Pulmonary artery endothelial cell (primary cell): ENCODE results near the gene FGGY. TPM values are rescaled to one million over a fixed set of nuclear protein-coding genes. Genes with fewer than 3 reads are reported as not detected.
"Not testable (repeated sequence)": the region's sequence is repeated elsewhere in the genome, so short reads cannot be mapped to it uniquely, and the experiment has no call there.

Experiments
- DNase-seq: peaks from one replicate; pipeline ENCODE4 v3.0.0-alpha.2; 2011; ENCODE audit warnings: low read depth, low spot score
- total RNA-seq: library from RNA; depleted of rRNA; stranded (reverse); fragments of >200 nt; gene quantifications from 2 replicates; pipeline ENCODE4 v1.2.3, GENCODE V29; 2014

The FGGY gene
- total RNA-seq, 1 donor from 2014 or later: 9.3 TPM

- DNase-seq: no peak
These were observed 136.5 kb downstream of the FGGY start for GRCh38 chr1:59433440-59433813.

- DNase-seq: no peak
These were observed 137.4 kb downstream of the FGGY start for GRCh38 chr1:59434336-59434735.

GRCh38 chr1:59436637-59437036, 139.7 kb downstream of the FGGY start:
- no peak for DNase-seq

- no peak for DNase-seq
These were observed 141.2 kb downstream of the FGGY start for GRCh38 chr1:59438058-59438560.

- DNase-seq: no peak
These were observed 145.6 kb downstream of the FGGY start for GRCh38 chr1:59442492-59442891.

- no peak for DNase-seq
These were observed 146.4 kb downstream of the FGGY start for GRCh38 chr1:59443310-59443709.

- DNase-seq: no peak
These were observed 147.6 kb downstream of the FGGY start for GRCh38 chr1:59444520-59444919.

- no peak for DNase-seq
These were observed 148.1 kb downstream of the FGGY start for GRCh38 chr1:59445040-59445439.

GRCh38 chr1:59446257-59446901, 149.5 kb downstream of the FGGY start:
- DNase-seq: no peak

GRCh38 chr1:59452026-59452425, 155.1 kb downstream of the FGGY start:
- DNase-seq: no peak

- DNase-seq: no peak
These were observed 155.7 kb downstream of the FGGY start for GRCh38 chr1:59452559-59452958.

GRCh38 chr1:59453297-59453968, 156.5 kb downstream of the FGGY start:
- DNase-seq: no peak

GRCh38 chr1:59455206-59455605, 158.3 kb downstream of the FGGY start:
- DNase-seq: no peak

GRCh38 chr1:59457786-59458185, 160.9 kb downstream of the FGGY start:
- DNase-seq: no peak

GRCh38 chr1:59458884-59459283, 162.0 kb downstream of the FGGY start:
- no peak for DNase-seq

GRCh38 chr1:59462942-59463341, 166.0 kb downstream of the FGGY start:
- DNase-seq: not testable (repeated sequence)

- not testable (repeated sequence) for DNase-seq
These were observed 168.6 kb downstream of the FGGY start for GRCh38 chr1:59465478-59465877.

- no peak for DNase-seq
These were observed 172.0 kb downstream of the FGGY start for GRCh38 chr1:59468828-59469428.

GRCh38 chr1:59471991-59472570, 175.2 kb downstream of the FGGY start:
- not testable (repeated sequence) for DNase-seq

- DNase-seq: no peak
These were observed 176.9 kb downstream of the FGGY start for GRCh38 chr1:59473831-59474230.

GRCh38 chr1:59474496-59474895, 177.6 kb downstream of the FGGY start:
- no peak for DNase-seq

GRCh38 chr1:59475737-59476136, 178.8 kb downstream of the FGGY start:
- DNase-seq: no peak
